Mesodermal cell (in vitro differentiated cells): ENCODE results near the gene WNT6.
"Not testable (repeated sequence)": the region's sequence is repeated elsewhere in the genome, so short reads cannot be mapped to it uniquely, and the experiment has no call there.

Source experiments
- H3K27ac ChIP-seq: 2 replicates; pipeline ENCODE4 v1.7.0; 2013; ENCODE audit warnings: mild to moderate bottlenecking, low read depth, low read length, moderate library complexity; ENCODE audit not compliant: severe bottlenecking
- H3K36me3 ChIP-seq: 2 replicates; pipeline ENCODE4 v1.7.1; 2013; ENCODE audit warnings: mild to moderate bottlenecking, low read length, moderate library complexity; ENCODE audit not compliant: control insufficient read depth, insufficient read depth
- H3K4me1 ChIP-seq: one replicate; pipeline ENCODE4 v1.7.1; 2013; ENCODE audit warnings: mild to moderate bottlenecking, low read length; ENCODE audit not compliant: insufficient read depth, control insufficient read depth, poor library complexity, severe bottlenecking
- H3K4me3 ChIP-seq: 2 replicates; pipeline ENCODE4 v1.7.0; 2013; ENCODE audit warnings: low read length, control low read depth, mild to moderate bottlenecking; ENCODE audit not compliant: insufficient read depth, poor library complexity, severe bottlenecking; ENCODE audit errors: extremely low read depth
- H3K9me3 ChIP-seq: 2 replicates; pipeline ENCODE4 v1.7.1; 2013; ENCODE audit warnings: mild to moderate bottlenecking, low read length, moderate library complexity; ENCODE audit not compliant: control insufficient read depth
- WGBS, 2 experiments: methylation state at CpG; one replicate each; pipeline ENCODE4 v1.1.5; 2013; ENCODE audit warnings: missing lambda C conversion rate in 2 of 2; ENCODE audit not compliant: insufficient coverage in 2 of 2; 5-methylcytosine and 5-hydroxymethylcytosine counted together

Gene WNT6

GRCh38 chr2:218830526-218831306, 28.9 kb upstream of the WNT6 start:
- H3K9me3 ChIP-seq = no peaks in the 10 kb centered on the region
- no peak overlapping the region for H3K4me3 ChIP-seq
- no peaks in the 10 kb centered on the region for H3K36me3 ChIP-seq
- no peak overlapping the region for H3K27ac ChIP-seq
- WGBS, 2 experiments = no CpG with 5 or more reads among the region's 3 CpGs
- peaks cover 5% of the 10 kb centered on the region for H3K4me1 ChIP-seq

GRCh38 chr2:218831378-218831990, 28.1 kb upstream of the WNT6 start, which contains the start of gene PRKAG3:
Gene PRKAG3 (minus strand): TSS chr2:218831803.
- 85 to 92% methylated on average over 15 to 17 of the region's 18 CpGs for WGBS, 2 experiments
- Histone ChIP-seq H3K4me3 (no peak within 1 kb of the TSS), H3K27ac (no peak within 1 kb of the TSS), H3K36me3 (no peaks in the 10 kb centered on the region), H3K4me1 (peaks cover 5% of the 10 kb centered on the region), H3K9me3 (no peaks in the 10 kb centered on the region)

- H3K4me3 ChIP-seq = no peak overlapping the region
- H3K9me3 ChIP-seq = no peaks in the 10 kb centered on the region
- WGBS, 2 experiments = 91 to 96% methylated on average over 3 of the region's 3 CpGs
Observed at GRCh38 chr2:218832081-218832480, 27.5 kb upstream of the WNT6 start.

GRCh38 chr2:218832520-218832919, 27.1 kb upstream of the WNT6 start:
- Histone ChIP-seq H3K4me3 (no peak overlapping the region), H3K36me3 (no peaks in the 10 kb centered on the region), H3K4me1 (peaks cover 5% of the 10 kb centered on the region), H3K9me3 (no peaks in the 10 kb centered on the region), H3K27ac (no peak overlapping the region)
- WGBS, 2 experiments = 100% methylated on average over 2 of the region's 3 CpGs; no CpG with 5 or more reads in 1 of the 2 experiments

More at GRCh38 chr2:218832081-218832480, 27.5 kb upstream of the WNT6 start:
- H3K4me1 ChIP-seq = peaks cover 5% of the 10 kb centered on the region
- no peak overlapping the region for H3K27ac ChIP-seq
- no peaks in the 10 kb centered on the region for H3K36me3 ChIP-seq

GRCh38 chr2:218833023-218833609, 26.5 kb upstream of the WNT6 start:
- WGBS, 2 experiments = 89 to 100% methylated on average over 1 to 3 of the region's 4 CpGs
- Histone ChIP-seq H3K27ac (no peak overlapping the region), H3K36me3 (no peaks in the 10 kb centered on the region), H3K4me1 (peaks cover 5% of the 10 kb centered on the region), H3K9me3 (no peaks in the 10 kb centered on the region), H3K4me3 (no peak overlapping the region)

- H3K27ac ChIP-seq = no peak overlapping the region
- WGBS, 2 experiments = 62 to 73% methylated on average over 3 to 4 of the region's 4 CpGs
- H3K4me1 ChIP-seq = peaks cover 10% of the 10 kb centered on the region
- no peaks in the 10 kb centered on the region for H3K36me3 ChIP-seq
- no peak overlapping the region for H3K4me3 ChIP-seq
- no peaks in the 10 kb centered on the region for H3K9me3 ChIP-seq
Observed at GRCh38 chr2:218834685-218835084, 24.9 kb upstream of the WNT6 start.

GRCh38 chr2:218837495-218837894, 22.1 kb upstream of the WNT6 start:
- WGBS, 2 experiments = no CpG with 5 or more reads among the region's 2 CpGs
- no peaks in the 10 kb centered on the region for H3K36me3 ChIP-seq
- no peaks in the 10 kb centered on the region for H3K9me3 ChIP-seq
- H3K4me1 ChIP-seq = peaks cover 7% of the 10 kb centered on the region
- no peak overlapping the region for H3K4me3 ChIP-seq
- no peak overlapping the region for H3K27ac ChIP-seq

GRCh38 chr2:218839430-218839829, 20.2 kb upstream of the WNT6 start:
- no peak overlapping the region for H3K27ac ChIP-seq

GRCh38 chr2:218839888-218840287, 19.7 kb upstream of the WNT6 start:
- Histone ChIP-seq H3K36me3 (no peaks in the 10 kb centered on the region), H3K9me3 (no peaks in the 10 kb centered on the region), H3K4me1 (peaks cover 5% of the 10 kb centered on the region), H3K27ac (no peak overlapping the region), H3K4me3 (no peak overlapping the region)
- WGBS, 2 experiments = no CpG with 5 or more reads among the region's 1 CpG

More at GRCh38 chr2:218839430-218839829, 20.2 kb upstream of the WNT6 start:
- no peaks in the 10 kb centered on the region for H3K9me3 ChIP-seq
- no peaks in the 10 kb centered on the region for H3K36me3 ChIP-seq
- H3K4me3 ChIP-seq = no peak overlapping the region
- 73 to 90% methylated on average over 4 of the region's 4 CpGs for WGBS, 2 experiments
- peaks cover 5% of the 10 kb centered on the region for H3K4me1 ChIP-seq

GRCh38 chr2:218844334-218844733, 15.3 kb upstream of the WNT6 start:
- H3K4me1 ChIP-seq, H3K27ac ChIP-seq, H3K9me3 ChIP-seq, H3K4me3 ChIP-seq, H3K36me3 ChIP-seq: not testable (repeated sequence)
- 100% methylated on average over 2 of the region's 5 CpGs; no CpG with 5 or more reads in 1 of the 2 experiments for WGBS, 2 experiments
